C4-2B (cell line): ENCODE data around the gene KRTAP5-1.

Experiments used
- ZFX ChIP-seq: fragments of 450-650 bp; IDR thresholded peaks from 2 replicates; pipeline ENCODE4 v1.6.1; 2017
- TF ChIP-seq, protein P1 (sequence below): fragments of 450-650 bp; conservative IDR thresholded peaks from 2 replicates; pipeline ENCODE4 v1.5.1; 2017; ENCODE audit warnings: mild to moderate bottlenecking

DNA sequence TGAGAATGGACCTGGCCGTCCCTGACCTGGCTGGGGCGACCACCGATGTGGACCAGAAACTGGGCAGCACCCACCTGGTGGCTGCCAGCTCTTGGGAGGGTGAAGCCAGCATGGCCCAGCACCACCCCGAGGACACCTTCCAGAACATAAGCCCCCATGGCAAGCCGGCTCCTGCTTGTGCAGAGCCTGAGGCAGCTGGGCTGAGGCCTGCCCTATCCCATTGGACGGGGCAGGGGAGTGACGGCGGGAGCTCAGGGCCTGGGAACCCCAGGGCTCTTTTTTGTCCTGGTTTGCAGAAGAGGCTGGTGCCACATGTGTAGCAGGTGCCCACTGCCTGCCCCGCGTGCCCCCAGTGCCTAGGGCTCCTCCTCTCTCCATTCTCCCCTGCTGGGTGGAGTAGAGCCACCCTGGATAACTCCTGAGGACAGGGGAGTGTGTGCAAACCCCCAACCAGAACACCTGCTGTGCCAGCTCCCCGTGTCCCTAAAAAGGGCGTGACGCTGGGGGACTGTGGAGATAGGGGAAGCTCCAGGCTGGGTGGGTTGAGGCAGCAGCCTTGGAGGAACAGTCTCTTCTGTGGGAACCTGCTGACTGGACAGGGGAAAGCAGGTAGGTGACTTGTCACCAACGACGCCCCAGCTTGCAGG lies 25.0 kb downstream of the KRTAP5-1 start:
- TF ChIP-seq, protein P1, sequence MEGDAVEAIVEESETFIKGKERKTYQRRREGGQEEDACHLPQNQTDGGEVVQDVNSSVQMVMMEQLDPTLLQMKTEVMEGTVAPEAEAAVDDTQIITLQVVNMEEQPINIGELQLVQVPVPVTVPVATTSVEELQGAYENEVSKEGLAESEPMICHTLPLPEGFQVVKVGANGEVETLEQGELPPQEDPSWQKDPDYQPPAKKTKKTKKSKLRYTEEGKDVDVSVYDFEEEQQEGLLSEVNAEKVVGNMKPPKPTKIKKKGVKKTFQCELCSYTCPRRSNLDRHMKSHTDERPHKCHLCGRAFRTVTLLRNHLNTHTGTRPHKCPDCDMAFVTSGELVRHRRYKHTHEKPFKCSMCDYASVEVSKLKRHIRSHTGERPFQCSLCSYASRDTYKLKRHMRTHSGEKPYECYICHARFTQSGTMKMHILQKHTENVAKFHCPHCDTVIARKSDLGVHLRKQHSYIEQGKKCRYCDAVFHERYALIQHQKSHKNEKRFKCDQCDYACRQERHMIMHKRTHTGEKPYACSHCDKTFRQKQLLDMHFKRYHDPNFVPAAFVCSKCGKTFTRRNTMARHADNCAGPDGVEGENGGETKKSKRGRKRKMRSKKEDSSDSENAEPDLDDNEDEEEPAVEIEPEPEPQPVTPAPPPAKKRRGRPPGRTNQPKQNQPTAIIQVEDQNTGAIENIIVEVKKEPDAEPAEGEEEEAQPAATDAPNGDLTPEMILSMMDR = no peak
- no peak for TF ChIP-seq ZFX
